OCI-LY7 (cell line): ENCODE data around the gene JAM2.

Experiments
- CTCF ChIP-seq: fragments of 200-600 bp; sonication (generic); conservative IDR thresholded peaks from 2 replicates; pipeline ENCODE4 v1.5.1; 2014; ENCODE audit warnings: mild to moderate bottlenecking, antibody characterized with exemption, low read length, moderate library complexity, mixed read lengths
- EZH2phosphoT487 ChIP-seq: fragments of 200-600 bp; sonication (generic); IDR thresholded peaks from 2 replicates; pipeline ENCODE4 v1.6.1; 2018; ENCODE audit warnings: low read depth, borderline replicate concordance, mild to moderate bottlenecking, mixed run types, antibody characterized with exemption, low read length, moderate library complexity, mixed read lengths

GRCh38 chr21:25734904-25735645 lies 96.0 kb downstream of the JAM2 start, which contains the start of the genes ATP5PF and GABPA:
- TF ChIP-seq CTCF, result no peak
- TF ChIP-seq EZH2phosphoT487, result no peak
